AG09309 (cell line): ENCODE measurements around the gene BBX.

Experiments
- DNase-seq: peaks from one replicate; pipeline ENCODE4 v3.0.0-alpha.2; 2010; ENCODE audit warnings: low read depth
- H3K4me3 ChIP-seq: 2 replicates; pipeline ENCODE4 v1.5.1; 2011; ENCODE audit warnings: mild to moderate bottlenecking, low read depth, low read length, moderate library complexity; ENCODE audit not compliant: control insufficient read depth
- TF ChIP-seq, protein P1 (sequence below): IDR thresholded peaks from 2 replicates; pipeline ENCODE4 v1.5.1; 2011; ENCODE audit warnings: mild to moderate bottlenecking, low read depth, low read length, inconsistent platforms; ENCODE audit not compliant: insufficient read depth, control insufficient read depth; ENCODE audit errors: missing control alignments

BBX gene

DNA sequence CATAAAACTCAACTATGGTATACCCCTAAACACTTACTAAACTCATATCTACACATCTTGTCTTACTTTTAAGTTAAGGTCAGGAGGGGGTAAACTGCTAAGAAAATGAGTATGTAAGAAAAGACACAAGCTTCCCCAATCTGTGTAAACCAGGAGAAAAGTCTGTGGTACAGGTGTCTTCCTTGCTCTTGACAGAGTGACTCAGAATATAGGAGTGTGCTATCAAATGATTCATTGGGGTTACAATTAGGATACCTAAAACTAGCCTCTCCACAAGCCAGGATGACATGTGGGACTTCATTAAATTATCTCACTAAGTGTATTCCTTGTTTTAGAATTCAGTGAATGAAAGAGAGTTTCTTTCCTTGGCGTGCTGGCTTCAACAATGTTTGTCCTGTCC lies 274.8 kb downstream of the BBX start:
- TF ChIP-seq, protein P1, sequence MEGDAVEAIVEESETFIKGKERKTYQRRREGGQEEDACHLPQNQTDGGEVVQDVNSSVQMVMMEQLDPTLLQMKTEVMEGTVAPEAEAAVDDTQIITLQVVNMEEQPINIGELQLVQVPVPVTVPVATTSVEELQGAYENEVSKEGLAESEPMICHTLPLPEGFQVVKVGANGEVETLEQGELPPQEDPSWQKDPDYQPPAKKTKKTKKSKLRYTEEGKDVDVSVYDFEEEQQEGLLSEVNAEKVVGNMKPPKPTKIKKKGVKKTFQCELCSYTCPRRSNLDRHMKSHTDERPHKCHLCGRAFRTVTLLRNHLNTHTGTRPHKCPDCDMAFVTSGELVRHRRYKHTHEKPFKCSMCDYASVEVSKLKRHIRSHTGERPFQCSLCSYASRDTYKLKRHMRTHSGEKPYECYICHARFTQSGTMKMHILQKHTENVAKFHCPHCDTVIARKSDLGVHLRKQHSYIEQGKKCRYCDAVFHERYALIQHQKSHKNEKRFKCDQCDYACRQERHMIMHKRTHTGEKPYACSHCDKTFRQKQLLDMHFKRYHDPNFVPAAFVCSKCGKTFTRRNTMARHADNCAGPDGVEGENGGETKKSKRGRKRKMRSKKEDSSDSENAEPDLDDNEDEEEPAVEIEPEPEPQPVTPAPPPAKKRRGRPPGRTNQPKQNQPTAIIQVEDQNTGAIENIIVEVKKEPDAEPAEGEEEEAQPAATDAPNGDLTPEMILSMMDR: no peak
- DNase-seq: no peak
- H3K4me3 ChIP-seq: no peak overlapping the region

DNA sequence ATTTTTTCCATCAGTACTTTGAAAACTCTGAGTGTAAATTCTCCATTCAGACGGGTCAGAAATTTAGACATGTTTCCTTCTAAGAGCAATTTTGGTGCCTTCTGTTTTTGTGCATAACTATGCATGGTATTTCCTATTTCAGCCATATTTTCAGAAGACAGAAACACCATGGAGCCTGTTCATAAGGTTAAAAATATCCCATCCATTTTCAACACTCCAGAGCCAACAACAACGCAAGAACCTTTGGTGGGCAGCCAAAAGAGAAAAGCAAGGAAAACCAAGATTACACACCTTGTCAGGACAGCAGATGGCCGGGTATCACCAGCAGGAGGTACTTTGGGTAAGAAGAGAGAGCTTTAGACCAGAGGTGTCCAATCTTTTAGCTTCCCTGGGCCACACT lies 275.6 kb downstream of the BBX start:
- TF ChIP-seq, protein P1: no peak
- no peak for DNase-seq
- H3K4me3 ChIP-seq: no peak overlapping the region

DNA sequence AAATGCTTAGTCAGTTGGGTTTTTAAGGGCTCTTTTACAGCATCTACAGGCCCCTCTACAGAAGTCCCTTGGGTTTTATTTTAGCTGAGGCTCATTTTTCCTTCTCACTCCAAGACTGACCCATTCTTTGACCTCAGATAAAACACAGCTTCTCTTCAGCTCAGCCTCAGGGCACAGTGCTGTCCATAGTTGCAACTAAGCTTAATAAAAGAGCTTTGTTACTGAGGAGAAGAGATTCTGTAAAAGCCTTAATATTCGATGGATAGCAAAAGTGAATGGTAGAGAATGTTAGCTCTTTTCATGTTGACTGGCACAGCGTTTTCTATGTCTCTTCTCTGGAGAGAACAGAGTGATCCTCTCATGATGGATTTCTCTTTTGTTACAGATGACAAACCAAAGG lies 277.9 kb downstream of the BBX start:
- no peak overlapping the region for H3K4me3 ChIP-seq
- no peak for DNase-seq
- TF ChIP-seq, protein P1: no peak

DNA sequence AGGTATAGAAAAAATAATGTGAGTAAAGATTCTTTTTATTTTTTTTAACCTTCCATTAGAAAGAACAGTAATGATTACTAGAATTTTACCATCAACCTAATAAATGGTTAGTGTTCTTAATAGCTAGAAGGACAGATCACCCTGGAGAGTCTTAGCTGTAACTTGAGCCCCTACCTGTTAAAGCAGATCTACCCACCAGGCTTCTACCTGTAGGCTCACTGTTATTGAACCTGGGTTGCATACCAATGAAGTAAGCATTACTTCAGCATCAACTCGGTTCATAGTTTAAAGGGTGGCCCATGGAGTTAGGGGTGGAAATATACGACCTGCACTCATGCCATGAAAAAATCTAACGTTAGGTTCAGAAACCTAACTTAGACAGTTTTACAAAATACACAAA lies 280.4 kb downstream of the BBX start:
- no peak for DNase-seq
- no peak overlapping the region for H3K4me3 ChIP-seq
- TF ChIP-seq, protein P1: no peak

DNA sequence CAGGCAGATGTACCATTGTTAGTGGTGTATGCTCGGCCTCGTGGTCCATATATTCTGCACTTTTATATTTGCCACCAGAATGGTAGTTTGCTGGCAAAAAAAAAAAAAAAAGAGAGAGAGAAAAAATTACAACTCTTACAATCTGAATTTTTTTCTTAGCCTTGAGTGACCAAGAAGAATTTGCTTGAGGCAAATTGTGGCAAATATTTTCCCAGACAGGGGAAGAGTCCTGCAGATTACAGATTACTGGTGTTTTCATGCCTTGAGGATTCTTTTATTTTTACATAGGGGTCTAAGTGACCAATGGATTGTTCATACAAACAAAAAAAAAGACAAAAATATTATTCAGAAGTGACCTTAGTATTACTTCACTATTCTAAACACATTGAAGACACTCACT lies 283.3 kb downstream of the BBX start:
- DNase-seq: no peak
- no peak overlapping the region for H3K4me3 ChIP-seq
- TF ChIP-seq, protein P1: no peak

- no peak for DNase-seq
- H3K4me3 ChIP-seq: no peak overlapping the region
- TF ChIP-seq, protein P1: no peak
Observed at GRCh38 chr3:107806536-107806935, 283.8 kb downstream of the BBX start.
